Islet of Langerhans (tissue), 1 donor: Measurements from ENCODE around the gene SLC17A7.
A peak's percentile ranks its signal among the peaks of the same experiment; 100 is the strongest.
"Not testable (repeated sequence)": the region's sequence is repeated elsewhere in the genome, so short reads cannot be mapped to it uniquely, and the experiment has no call there.

ENCODE experiments used
- FAIRE-seq: peaks from one replicate; lab custom pipeline; 2011; peaks lifted over from hg19 to GRCh38; lab: Jason Lieb, UNC

SLC17A7 gene

GRCh38 chr19:49441210-49441959 is at the start of gene SLC17A7:
Gene SLC17A7, minus strand, starts transcription at chr19:49441527. Its CDS starts 148 bp downstream, at chr19:49441379.
- FAIRE-seq = no peak

DNA sequence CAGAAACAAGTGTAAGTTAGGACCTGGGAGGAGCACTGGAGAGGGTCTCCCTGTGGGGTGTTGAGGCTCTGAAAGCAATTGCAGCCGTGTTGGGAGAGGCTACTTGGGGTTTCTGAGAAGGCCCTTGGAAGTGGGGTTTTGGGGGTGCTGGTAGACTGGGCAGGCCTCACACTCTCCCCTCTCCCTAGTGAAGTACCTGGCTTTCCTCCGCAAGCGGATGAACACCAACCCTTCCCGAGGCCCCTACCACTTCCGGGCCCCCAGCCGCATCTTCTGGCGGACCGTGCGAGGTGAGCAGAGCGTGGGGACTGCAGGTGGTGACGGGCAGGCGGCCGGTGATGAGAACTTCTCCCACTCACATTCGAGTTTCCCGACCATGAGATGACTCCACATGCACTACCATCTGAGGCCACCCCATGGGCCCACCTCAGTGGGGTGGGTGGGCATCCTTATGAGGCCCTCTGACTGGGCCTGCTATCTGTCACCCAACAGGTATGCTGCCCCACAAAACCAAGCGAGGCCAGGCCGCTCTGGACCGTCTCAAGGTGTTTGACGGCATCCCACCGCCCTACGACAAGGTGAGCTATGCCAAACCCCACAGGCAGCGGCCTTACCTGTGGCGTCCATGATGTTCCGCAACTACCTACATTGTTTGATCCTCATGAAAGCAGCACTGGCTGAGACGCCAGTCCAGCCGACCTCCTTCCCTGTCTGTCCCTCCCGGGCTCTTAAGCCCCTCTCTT is 49.1 kb upstream of the SLC17A7 start:
- no peak for FAIRE-seq

- no peak for FAIRE-seq
Measured at GRCh38 chr19:49489601-49490167, 48.4 kb upstream of the SLC17A7 start.

DNA sequence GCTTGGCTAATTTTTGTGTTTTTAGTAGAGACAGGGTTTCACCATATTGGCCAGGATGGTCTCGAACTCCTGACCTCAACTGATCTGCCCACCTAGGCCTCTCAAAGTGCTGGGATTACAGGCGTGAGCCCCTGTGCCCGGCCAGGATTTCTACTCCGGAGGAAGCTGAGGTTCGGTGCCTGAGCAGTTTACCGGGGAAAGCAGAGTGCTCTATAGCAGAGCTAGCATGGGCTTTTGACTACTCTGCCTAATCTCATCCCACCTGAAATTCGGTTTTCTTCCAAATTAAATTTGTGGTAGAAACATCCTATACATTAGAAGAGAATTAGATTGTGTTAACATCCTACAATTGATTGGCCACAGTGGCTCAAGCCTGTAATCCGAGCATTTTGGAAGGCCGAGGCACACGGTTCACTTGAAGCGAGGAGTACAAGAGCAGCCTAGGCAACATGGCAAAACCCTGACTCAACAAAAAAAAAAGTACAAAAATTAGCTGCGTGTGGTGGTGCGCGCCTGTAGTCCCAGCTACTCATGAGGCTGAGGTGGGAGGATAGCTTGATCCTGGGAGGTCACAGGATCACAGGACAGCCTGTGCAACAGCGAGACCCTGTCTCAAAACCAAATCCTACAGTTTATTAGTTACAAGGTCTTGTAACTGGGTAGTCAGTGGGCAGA is 47.7 kb upstream of the SLC17A7 start:
- FAIRE-seq = no peak

- FAIRE-seq = no peak
Measured at GRCh38 chr19:49488046-49488862, 46.9 kb upstream of the SLC17A7 start.

GRCh38 chr19:49487277-49488045 is 46.1 kb upstream of the SLC17A7 start, which contains the start of gene RPL13A:
Gene RPL13A, plus strand, starts transcription at chr19:49487608. Its CDS starts 22 bp downstream, at chr19:49487630.
- peak; percentile 85 for FAIRE-seq

GRCh38 chr19:49486710-49487276 is 45.5 kb upstream of the SLC17A7 start:
- FAIRE-seq = no peak

DNA sequence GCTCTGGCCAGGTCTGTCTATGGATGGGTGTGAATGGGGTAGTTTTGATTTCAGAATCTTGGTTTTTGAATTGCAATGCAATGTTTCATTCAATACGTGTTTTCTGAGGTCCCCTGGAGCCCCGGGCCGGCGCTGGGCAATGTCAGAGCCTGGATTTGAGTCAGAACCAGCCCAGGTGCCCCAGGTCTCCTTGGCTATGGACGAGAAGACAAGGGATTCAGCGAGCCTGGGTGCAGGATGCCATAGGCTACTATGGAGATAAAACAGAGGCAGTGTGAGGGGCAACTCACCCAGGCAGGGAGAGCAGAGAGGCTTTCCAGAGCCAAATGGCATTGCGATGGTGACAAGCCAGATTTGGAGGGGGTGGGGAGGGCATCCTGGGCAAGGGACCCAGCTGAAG is 44.9 kb upstream of the SLC17A7 start:
- FAIRE-seq = no peak

DNA sequence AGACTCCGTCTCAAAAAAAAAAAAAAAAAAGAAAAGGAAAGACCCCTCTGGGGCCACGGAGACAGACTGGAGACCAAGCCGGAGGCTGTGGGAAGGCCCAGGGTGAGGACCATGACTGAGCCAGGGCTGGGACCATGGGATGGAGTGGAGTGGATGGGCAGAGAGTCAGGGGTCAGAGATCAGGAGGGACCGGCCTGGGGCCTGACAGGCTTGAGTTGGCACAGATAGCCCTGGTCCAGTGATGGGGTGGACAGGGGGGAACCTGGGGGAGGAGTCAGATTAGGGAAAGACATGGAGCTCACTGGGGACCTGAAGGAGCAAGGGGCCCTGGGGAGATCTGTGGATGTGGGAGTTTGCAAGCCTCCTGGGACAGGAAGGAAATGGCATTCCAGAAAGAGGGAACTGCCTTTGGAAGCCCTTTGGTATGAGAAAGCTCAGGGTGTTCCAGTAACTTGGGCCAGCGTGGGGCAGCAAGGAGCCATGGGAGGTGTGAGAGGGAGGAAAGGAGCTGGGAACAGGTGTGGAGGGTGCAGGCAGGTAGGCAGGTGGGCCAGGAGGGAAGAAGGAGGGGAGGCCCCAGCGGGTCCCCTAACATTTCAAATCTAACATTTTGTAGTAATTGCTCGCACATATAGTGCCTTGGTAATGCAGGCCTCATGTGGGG is 39.8 kb upstream of the SLC17A7 start:
- FAIRE-seq = no peak

DNA sequence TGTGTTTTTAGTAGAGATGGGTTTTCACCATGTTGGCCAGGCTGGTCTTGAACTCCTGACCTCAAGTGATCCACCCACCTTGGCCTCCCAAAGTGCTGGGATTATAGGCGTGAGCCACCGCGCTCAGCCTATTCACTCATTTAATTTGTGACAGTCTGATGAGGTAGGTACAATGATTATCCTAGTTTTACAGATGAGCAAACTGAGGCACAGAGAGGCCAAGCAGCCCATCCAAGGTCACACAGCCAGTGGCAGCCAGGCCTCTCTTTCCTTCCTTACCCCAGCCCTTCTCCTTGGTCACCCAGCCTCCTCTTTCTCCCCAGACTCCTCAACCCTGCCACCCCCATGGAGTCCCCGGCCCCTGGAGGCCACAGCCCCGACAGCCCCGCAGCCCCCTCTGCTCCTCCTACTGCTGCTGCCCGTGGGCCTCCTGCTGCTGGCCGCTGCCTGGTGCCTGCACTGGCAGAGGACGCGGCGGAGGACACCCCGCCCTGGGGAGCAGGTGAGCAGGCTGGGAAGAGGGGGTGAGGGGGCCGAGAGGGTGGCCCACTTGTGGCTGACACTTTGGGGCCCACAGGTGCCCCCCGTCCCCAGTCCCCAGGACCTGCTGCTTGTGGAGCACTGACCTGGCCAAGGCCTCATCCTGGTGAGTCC is 38.8 kb upstream of the SLC17A7 start:
- no peak for FAIRE-seq

DNA sequence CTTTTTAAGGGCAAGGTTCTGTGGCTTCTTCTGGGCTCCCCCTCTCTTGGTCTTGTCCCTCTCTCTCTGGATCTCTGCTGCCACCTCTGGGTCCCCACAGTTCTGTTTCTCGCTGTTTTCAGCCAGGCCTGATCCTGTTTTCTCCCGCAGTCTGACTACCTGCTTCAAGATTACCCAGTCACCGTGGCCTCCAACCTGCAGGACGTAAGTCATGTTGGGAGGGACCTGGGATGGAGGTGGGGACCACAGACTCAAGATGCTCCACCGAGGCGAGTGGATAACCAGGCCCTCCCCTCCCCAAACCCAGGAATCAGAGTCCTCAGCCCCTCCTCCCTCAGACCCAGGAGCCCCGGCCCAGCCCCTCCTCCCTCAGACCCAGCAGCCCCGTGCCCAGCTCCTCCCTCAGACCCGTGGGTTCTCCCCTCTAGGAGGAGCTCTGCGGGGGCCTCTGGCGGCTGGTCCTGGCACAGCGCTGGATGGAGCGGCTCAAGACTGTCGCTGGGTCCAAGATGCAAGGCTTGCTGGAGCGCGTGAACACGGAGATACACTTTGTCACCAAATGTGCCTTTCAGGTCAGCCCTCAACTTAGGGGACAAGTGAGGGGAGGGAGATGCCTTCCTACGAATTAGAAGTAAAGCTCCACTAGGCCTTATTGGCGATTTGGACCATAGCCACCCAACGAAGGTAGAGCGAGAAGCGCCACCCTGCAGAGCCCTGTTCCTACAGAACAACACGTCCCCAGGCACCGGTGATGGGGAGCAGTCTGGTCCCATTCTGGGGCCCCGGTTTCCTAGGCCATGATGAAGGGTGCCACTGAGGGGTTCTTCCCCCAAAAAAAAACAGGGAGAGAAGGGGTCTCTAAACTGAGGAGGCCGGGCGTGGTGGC is 34.9 kb upstream of the SLC17A7 start:
- no peak for FAIRE-seq

GRCh38 chr19:49475191-49475917 is 34.0 kb upstream of the SLC17A7 start:
- no peak for FAIRE-seq

DNA sequence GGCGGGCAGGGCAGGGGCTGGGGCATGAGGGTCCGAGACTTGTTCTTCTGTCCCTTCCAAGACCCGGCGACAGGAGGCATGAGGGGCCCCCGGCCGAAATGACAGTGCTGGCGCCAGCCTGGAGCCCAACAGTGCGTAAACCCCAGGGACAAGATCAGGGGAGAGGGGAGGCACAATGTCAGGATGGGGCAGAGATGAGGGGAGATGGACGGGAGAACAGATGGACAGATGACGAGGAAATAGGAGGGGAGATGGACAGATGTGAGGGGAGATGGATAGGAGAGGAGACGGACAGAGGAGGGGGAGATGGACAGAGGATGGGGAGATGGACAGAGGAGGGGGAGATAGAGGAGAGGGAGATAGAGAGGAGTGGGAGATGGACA is 33.2 kb upstream of the SLC17A7 start:
- FAIRE-seq = no peak

GRCh38 chr19:49473868-49474541 is 32.7 kb upstream of the SLC17A7 start, which contains the start of gene FLT3LG:
Gene FLT3LG, plus strand, starts transcription at chr19:49474215. Its CDS starts 425 bp downstream, at chr19:49474640.
- no peak for FAIRE-seq

DNA sequence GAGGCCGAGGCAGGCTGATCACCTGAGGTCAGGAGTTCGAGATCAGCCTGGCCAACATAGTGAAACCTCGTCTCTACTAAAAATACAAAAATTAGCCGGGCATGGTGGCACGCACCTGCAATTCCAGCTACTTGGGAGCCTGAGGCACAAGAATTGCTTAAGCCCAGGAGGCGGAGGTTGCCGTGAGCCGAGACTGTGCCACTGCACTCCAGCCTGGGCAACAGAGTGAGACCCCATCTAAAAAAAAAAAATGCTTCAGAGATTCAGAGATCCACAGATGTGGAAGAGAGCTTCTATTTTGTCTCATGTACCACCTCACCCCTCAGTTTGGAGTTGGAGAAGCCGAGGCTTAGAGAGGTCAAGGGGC is 32.2 kb upstream of the SLC17A7 start:
- FAIRE-seq = not testable (repeated sequence)

DNA sequence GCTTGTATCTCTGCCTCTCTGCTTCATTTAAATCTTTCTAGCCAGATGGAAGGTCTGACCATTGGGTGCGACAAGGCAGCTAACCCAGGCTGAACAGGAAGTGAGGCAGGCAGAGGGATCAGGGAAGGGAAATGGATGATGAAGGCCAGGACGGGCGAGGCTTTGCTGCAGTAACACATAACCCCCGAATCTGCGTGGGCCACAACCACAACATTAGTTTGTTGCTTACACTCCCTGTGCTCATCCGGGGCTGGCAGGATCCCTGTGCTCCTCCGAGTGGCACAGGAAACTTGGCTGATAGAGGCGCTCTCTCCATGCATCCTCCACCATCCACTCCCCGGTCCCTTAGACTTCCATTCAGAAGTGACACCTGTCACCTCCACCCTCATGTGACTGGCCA is 31.6 kb upstream of the SLC17A7 start:
- FAIRE-seq = no peak

GRCh38 chr19:49470615-49470978 is 29.3 kb upstream of the SLC17A7 start:
- no peak for FAIRE-seq
